MM.1S (cell line): ENCODE data around the gene FAM110D.
A peak's percentile ranks its signal among the peaks of the same experiment; 100 is the strongest.

Source experiments
- DNase-seq: peaks from one replicate; pipeline ENCODE4 v3.0.0-alpha.2; 2015
- H2AFZ ChIP-seq: fragments of 300-600 bp; sonication (generic); 2 replicates; pipeline ENCODE4 v1.6.0; 2016; ENCODE audit warnings: antibody characterized with exemption, low read length
- H3F3A ChIP-seq: fragments of 300-600 bp; sonication (generic); 2 replicates; pipeline ENCODE4 v1.6.1; 2016; ENCODE audit warnings: mild to moderate bottlenecking, antibody characterized with exemption, low read length, moderate library complexity, mixed read lengths; ENCODE audit not compliant: insufficient read depth
- H3K27ac ChIP-seq: fragments of 300-600 bp; sonication (generic); 2 replicates; pipeline ENCODE4 v1.5.1; 2016; ENCODE audit warnings: mild to moderate bottlenecking, low read length
- H3K27me3 ChIP-seq: fragments of 300-600 bp; sonication (generic); replicated peaks from 2 replicates; pipeline ENCODE4 v1.6.0; 2016; ENCODE audit warnings: low read length; ENCODE audit not compliant: insufficient read depth
- H3K36me3 ChIP-seq: fragments of 300-600 bp; sonication (generic); replicated peaks from 2 replicates; pipeline ENCODE4 v1.6.1; 2016; ENCODE audit warnings: mild to moderate bottlenecking, low read length, mixed read lengths; ENCODE audit not compliant: insufficient read depth
- H3K4me1 ChIP-seq: fragments of 300-600 bp; sonication (generic); 2 replicates; pipeline ENCODE4 v1.6.1; 2016; ENCODE audit warnings: low read length, mixed read lengths
- H3K4me2 ChIP-seq: fragments of 300-600 bp; sonication (generic); 2 replicates; pipeline ENCODE4 v1.6.0; 2016; ENCODE audit warnings: low read depth, low read length
- H3K4me3 ChIP-seq: fragments of 300-600 bp; sonication (generic); 2 replicates; pipeline ENCODE4 v1.5.1; 2016; ENCODE audit warnings: low read length, mixed read lengths
- H3K79me2 ChIP-seq: fragments of 300-600 bp; sonication (generic); 2 replicates; pipeline ENCODE4 v1.6.1; 2016; ENCODE audit warnings: mixed run types, low read length, mixed read lengths
- H3K9ac ChIP-seq: fragments of 300-600 bp; sonication (generic); 2 replicates; pipeline ENCODE4 v1.6.1; 2016; ENCODE audit warnings: low read length, mixed read lengths
- H3K9me2 ChIP-seq: fragments of 300-600 bp; sonication (generic); replicated peaks from 2 replicates; pipeline ENCODE4 v1.6.1; 2016; ENCODE audit warnings: mild to moderate bottlenecking, low read length, mixed read lengths; ENCODE audit not compliant: insufficient read depth
- H3K9me3 ChIP-seq: fragments of 300-600 bp; sonication (generic); replicated peaks from 2 replicates; pipeline ENCODE4 v1.6.1; 2016; ENCODE audit warnings: mild to moderate bottlenecking, low read length, mixed read lengths; ENCODE audit not compliant: insufficient read depth
- H4K20me1 ChIP-seq: fragments of 300-600 bp; sonication (generic); 2 replicates; pipeline ENCODE4 v1.6.1; 2016; ENCODE audit warnings: mild to moderate bottlenecking, low read length, moderate library complexity, mixed read lengths; ENCODE audit not compliant: insufficient read depth
- EZH2 ChIP-seq: fragments of 300-600 bp; sonication (generic); optimal IDR thresholded peaks from 2 replicates; pipeline ENCODE3; 2017; ENCODE audit warnings: low read depth, mild to moderate bottlenecking, antibody characterized with exemption, low read length, mixed read lengths
- EZH2phosphoT487 ChIP-seq: fragments of 300-600 bp; sonication (generic); IDR thresholded peaks from 2 replicates; pipeline ENCODE4 v1.6.1; 2018; ENCODE audit warnings: antibody characterized with exemption, low read length
- TF ChIP-seq, protein P1 (sequence below): fragments of 300-600 bp; sonication (generic); IDR thresholded peaks from 2 replicates; pipeline ENCODE4 v1.5.1; 2016; ENCODE audit warnings: antibody characterized with exemption, low read length, mixed read lengths

The FAM110D gene

DNA sequence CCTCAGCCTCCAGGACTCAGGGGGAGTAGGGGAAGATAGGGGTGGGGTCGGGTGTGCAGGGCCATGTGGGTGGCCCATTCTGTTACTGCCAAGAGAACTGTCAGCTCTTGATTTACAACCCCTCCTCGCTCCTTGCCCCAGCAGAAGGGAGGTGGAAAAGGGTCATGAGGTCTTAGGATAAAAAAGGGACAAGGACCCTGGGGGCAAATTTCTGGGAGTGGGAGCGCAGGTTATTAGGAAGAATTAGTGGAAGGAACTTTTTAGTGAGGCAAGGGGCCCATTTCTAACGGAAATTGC is 812 bp downstream of the FAM110D start:
- Histone ChIP-seq H3K27me3 (peaks cover 27% of the 10 kb centered on the region), H3K36me3 (no peaks in the 10 kb centered on the region), H2AFZ (no peak overlapping the region), H3K4me3 (no peak overlapping the region), H3K4me2 (no peak overlapping the region), H4K20me1 (no peaks in the 10 kb centered on the region), H3K79me2 (no peaks in the 10 kb centered on the region), H3F3A (no peaks in the 10 kb centered on the region), H3K9ac (no peak overlapping the region), H3K27ac (no peak overlapping the region), H3K4me1 (peaks cover 5% of the 10 kb centered on the region; the same call in 1 of the 2 replicates), H3K9me3 (no peaks in the 10 kb centered on the region), H3K9me2 (no peaks in the 10 kb centered on the region)
- TF ChIP-seq EZH2 (no peak), EZH2phosphoT487 (no peak)
- TF ChIP-seq, protein P1, sequence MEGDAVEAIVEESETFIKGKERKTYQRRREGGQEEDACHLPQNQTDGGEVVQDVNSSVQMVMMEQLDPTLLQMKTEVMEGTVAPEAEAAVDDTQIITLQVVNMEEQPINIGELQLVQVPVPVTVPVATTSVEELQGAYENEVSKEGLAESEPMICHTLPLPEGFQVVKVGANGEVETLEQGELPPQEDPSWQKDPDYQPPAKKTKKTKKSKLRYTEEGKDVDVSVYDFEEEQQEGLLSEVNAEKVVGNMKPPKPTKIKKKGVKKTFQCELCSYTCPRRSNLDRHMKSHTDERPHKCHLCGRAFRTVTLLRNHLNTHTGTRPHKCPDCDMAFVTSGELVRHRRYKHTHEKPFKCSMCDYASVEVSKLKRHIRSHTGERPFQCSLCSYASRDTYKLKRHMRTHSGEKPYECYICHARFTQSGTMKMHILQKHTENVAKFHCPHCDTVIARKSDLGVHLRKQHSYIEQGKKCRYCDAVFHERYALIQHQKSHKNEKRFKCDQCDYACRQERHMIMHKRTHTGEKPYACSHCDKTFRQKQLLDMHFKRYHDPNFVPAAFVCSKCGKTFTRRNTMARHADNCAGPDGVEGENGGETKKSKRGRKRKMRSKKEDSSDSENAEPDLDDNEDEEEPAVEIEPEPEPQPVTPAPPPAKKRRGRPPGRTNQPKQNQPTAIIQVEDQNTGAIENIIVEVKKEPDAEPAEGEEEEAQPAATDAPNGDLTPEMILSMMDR: no peak
- DNase-seq: no peak

DNA sequence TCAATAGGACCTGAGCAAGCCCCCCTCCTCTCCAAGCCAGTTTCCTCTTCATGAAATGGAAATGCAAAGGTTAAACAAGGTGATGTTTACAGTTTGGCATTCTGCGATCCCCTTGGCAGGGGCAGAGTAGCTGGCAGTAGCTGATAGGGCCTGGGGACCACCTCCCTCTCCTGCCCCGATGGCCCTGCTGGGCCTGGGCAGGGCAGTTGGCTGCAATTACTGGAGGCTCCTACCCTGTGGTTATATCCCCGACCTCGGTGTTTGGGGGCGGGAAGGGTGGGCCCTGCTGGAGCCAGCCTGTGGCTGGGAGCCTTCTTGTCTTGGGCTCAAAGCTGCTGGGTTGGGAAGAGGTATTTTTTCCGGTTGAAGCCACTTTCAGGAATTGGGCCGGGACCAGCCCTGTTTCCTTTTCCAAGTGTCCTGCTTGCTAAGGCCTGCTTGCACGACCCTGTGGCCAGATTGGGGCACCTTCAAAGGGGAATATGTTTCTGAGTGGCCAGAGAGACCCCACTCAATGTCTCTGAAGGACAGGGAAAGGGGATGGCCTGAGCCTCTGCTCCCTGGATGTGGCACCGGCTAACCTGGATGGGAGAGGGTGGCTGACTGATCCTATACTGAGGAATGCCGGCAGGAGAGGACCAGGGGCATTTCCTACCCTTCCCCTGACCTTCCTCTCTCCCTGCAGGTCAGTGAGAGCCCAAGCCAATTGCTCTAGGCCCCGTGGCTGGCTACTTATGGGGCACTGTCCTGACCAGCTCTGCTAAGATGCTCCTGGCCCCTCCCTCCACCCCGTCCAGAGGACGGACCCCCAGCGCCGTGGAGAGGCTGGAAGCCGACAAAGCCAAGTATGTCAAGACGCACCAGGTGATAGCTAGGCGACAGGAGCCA is 1.9 kb downstream of the FAM110D start:
- Histone ChIP-seq H2AFZ (peak overlapping the region; percentile 54), H3K9me3 (no peaks in the 10 kb centered on the region), H3K4me2 (peak overlapping the region; percentile 84), H3K4me1 (peaks cover 5% of the 10 kb centered on the region; the same call in 1 of the 2 replicates), H3F3A (no peaks in the 10 kb centered on the region), H3K36me3 (no peaks in the 10 kb centered on the region), H4K20me1 (no peaks in the 10 kb centered on the region), H3K79me2 (no peaks in the 10 kb centered on the region), H3K27me3 (peaks cover 27% of the 10 kb centered on the region), H3K27ac (no peak overlapping the region), H3K9me2 (no peaks in the 10 kb centered on the region), H3K4me3 (peak overlapping the region; percentile 52; the same call in 1 of the 2 replicates), H3K9ac (no peak overlapping the region)
- DNase-seq: no peak
- TF ChIP-seq, protein P1: no peak
- TF ChIP-seq EZH2 (no peak), EZH2phosphoT487 (no peak)

DNA sequence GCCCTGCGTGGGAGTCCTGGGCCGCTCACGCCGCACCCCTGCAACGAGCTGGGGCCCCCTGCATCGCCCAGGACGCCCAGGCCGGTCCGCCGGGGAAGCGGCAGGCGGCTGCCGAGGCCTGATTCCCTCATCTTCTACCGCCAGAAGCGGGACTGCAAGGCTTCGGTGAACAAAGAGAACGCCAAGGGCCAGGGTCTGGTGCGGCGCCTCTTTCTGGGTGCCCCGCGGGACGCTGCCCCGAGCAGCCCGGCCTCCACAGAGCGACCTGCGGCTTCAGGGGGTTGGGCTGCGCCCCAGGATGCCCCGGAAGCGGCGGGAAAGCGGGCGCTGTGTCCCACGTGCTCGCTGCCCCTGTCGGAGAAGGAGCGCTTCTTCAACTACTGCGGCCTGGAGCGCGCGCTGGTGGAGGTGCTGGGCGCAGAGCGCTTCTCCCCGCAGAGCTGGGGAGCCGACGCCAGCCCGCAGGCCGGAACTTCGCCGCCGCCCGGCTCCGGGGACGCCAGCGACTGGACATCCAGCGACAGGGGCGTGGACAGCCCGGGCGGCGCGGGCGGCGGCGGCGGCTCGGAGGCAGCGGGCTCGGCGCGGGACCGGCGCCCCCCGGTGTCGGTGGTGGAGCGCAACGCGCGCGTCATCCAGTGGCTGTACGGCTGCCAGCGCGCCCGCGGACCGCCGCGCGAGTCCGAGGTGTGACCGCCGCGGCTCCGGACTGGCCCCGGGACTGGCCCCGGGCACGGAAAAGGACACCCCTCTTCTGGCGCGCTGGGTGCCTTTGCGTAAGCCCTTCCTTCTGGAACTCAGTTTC is 2.7 kb downstream of the FAM110D start:
- Histone ChIP-seq H3K9me3 (no peaks in the 10 kb centered on the region), H3K79me2 (no peaks in the 10 kb centered on the region), H3K4me2 (peak overlapping the region; percentile 94), H3K9ac (no peak overlapping the region), H3K36me3 (no peaks in the 10 kb centered on the region), H3K4me1 (peaks cover 6% of the 10 kb centered on the region), H2AFZ (peak overlapping the region; percentile 54), H3K27me3 (peaks cover 27% of the 10 kb centered on the region), H3F3A (no peaks in the 10 kb centered on the region), H3K9me2 (no peaks in the 10 kb centered on the region), H4K20me1 (no peaks in the 10 kb centered on the region), H3K4me3 (peak overlapping the region; percentile 52; the same call in 1 of the 2 replicates), H3K27ac (no peak overlapping the region)
- DNase-seq: peak; percentile 37
- TF ChIP-seq, protein P1: no peak
- TF ChIP-seq EZH2phosphoT487 (no peak), EZH2 (peak; percentile 51)
